Neural crest cell (in vitro differentiated cells): ENCODE data around the gene SLC4A1. TPM values are rescaled to one million over a fixed set of nuclear protein-coding genes. Genes with fewer than 3 reads are reported as not detected.

ENCODE experiments used
- DNase-seq: peaks from one replicate; pipeline ENCODE4 v3.0.0; 2021; ENCODE audit warnings: low read depth, mixed read lengths, low spot score
- H3K27ac Mint-ChIP-seq: one replicate; pipeline ENCODE4 v1.8.0; 2021; ENCODE audit warnings: mild to moderate bottlenecking, mixed read lengths; ENCODE audit not compliant: unreplicated experiment
- H3K27me3 Mint-ChIP-seq: 2 replicates; pipeline ENCODE4 v1.8.0; 2021; ENCODE audit warnings: low read depth, mild to moderate bottlenecking, mixed read lengths
- H3K36me3 Mint-ChIP-seq: 2 replicates; pipeline ENCODE4 v1.8.0; 2021; ENCODE audit warnings: low read depth, mild to moderate bottlenecking, mixed read lengths
- H3K4me1 Mint-ChIP-seq: 2 replicates; pipeline ENCODE4 v1.8.0; 2021; ENCODE audit warnings: mixed read lengths
- H3K4me3 Mint-ChIP-seq: one replicate; pipeline ENCODE4 v1.8.0; 2021; ENCODE audit warnings: mild to moderate bottlenecking, mixed read lengths
- H3K9me3 Mint-ChIP-seq: 2 replicates; pipeline ENCODE4 v1.8.0; 2021; ENCODE audit warnings: mixed read lengths
- CTCF ChIP-seq: fragments of 200-600 bp; sonication (generic); conservative IDR thresholded peaks from 2 replicates; pipeline ENCODE4 v1.5.0; 2021; ENCODE audit warnings: antibody characterized with exemption, mild to moderate bottlenecking
- total RNA-seq: library from RNA; stranded (reverse); gene quantifications from 2 replicates; pipeline ENCODE4 v1.2.1, GENCODE V29; 2021

SLC4A1 gene
- total RNA-seq, 1 donor from 2014 or later: not detected

GRCh38 chr17:44260296-44260695 is 7.6 kb downstream of the SLC4A1 start:
- no peak for TF ChIP-seq CTCF
- Mint-ChIP-seq H3K9me3 (peaks cover 3% of the 10 kb centered on the region), H3K36me3 (no peaks in the 10 kb centered on the region), H3K27ac (no peak overlapping the region), H3K4me1 (no peaks in the 10 kb centered on the region), H3K27me3 (peaks cover 12% of the 10 kb centered on the region), H3K4me3 (no peak overlapping the region)
- no peak for DNase-seq

GRCh38 chr17:44258811-44259351 is 9.1 kb downstream of the SLC4A1 start:
- H3K27me3 Mint-ChIP-seq: peaks cover 12% of the 10 kb centered on the region
- H3K4me3 Mint-ChIP-seq: no peak overlapping the region

GRCh38 chr17:44257815-44258760 is 9.8 kb downstream of the SLC4A1 start:
- no peak overlapping the region for H3K4me3 Mint-ChIP-seq
- no peak for TF ChIP-seq CTCF
- no peaks in the 10 kb centered on the region for H3K36me3 Mint-ChIP-seq
- peaks cover 3% of the 10 kb centered on the region for H3K9me3 Mint-ChIP-seq
- peaks cover 7% of the 10 kb centered on the region for H3K27me3 Mint-ChIP-seq
- peak overlapping the region; percentile 38 for H3K27ac Mint-ChIP-seq
- DNase-seq: no peak
- H3K4me1 Mint-ChIP-seq: no peaks in the 10 kb centered on the region

More at GRCh38 chr17:44258811-44259351, 9.1 kb downstream of the SLC4A1 start:
- Mint-ChIP-seq H3K36me3 (no peaks in the 10 kb centered on the region), H3K9me3 (peaks cover 3% of the 10 kb centered on the region), H3K27ac (no peak overlapping the region), H3K4me1 (no peaks in the 10 kb centered on the region)
- DNase-seq: no peak
- no peak for TF ChIP-seq CTCF

- H3K9me3 Mint-ChIP-seq: peaks cover 3% of the 10 kb centered on the region
- no peak overlapping the region for H3K27ac Mint-ChIP-seq
- peaks cover 7% of the 10 kb centered on the region for H3K27me3 Mint-ChIP-seq
- H3K4me1 Mint-ChIP-seq: no peaks in the 10 kb centered on the region
- no peak for TF ChIP-seq CTCF
- H3K4me3 Mint-ChIP-seq: no peak overlapping the region
- DNase-seq: no peak
- H3K36me3 Mint-ChIP-seq: no peaks in the 10 kb centered on the region
Observed at GRCh38 chr17:44256671-44257070, 11.3 kb downstream of the SLC4A1 start.

GRCh38 chr17:44255915-44256314 is 12.0 kb downstream of the SLC4A1 start:
- Mint-ChIP-seq H3K4me1 (no peaks in the 10 kb centered on the region), H3K9me3 (peaks cover 3% of the 10 kb centered on the region), H3K4me3 (no peak overlapping the region), H3K27ac (no peak overlapping the region), H3K36me3 (no peaks in the 10 kb centered on the region), H3K27me3 (peaks cover 7% of the 10 kb centered on the region)
- no peak for TF ChIP-seq CTCF
- DNase-seq: no peak
